NCI-H1092 (cell line): ENCODE data around the gene GMEB2.
A peak's percentile ranks its signal among the peaks of the same experiment; 100 is the strongest.
"Not testable (repeated sequence)": the region's sequence is repeated elsewhere in the genome, so short reads cannot be mapped to it uniquely, and the experiment has no call there.

Experiments used
- DNase-seq: peaks from one replicate; lab custom pipeline; 2025; lab: John Stamatoyannopoulos, UW

Gene GMEB2

GRCh38 chr20:63636752-63637628 lies 10.1 kb upstream of the GMEB2 start:
- DNase-seq = no peak

DNA sequence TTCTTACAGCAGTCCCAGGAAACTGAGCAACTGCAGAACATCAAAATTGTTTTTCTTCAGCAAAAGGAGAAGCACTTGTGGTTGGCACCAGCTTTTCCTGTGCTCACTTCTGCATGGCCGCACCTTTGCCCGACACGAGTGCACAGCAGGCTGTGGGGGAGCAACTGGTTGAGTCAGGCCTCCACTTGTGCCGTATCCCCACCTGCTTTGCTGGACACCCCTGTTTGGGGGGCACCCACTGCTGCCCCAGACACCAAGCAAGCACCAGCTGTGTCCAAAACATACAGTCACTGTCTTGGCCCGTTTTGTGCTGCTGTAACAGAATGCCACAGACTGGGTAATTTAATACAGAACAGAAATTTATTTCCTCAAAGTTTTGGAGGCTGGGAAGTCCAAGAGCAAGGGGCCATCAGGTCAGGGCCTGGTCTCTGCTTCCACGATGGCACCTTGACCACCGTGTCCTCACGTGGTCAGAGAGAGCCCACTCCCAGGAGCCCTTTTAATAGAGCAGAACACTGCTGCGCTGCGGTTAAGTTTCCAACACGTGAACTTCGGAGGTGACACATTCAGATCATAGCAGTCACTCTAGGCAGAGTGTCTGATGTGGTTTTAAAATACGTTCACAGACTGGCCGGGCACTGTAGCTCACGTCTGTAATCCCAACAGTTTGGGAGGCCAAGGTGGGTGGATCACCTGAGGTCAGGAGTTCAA lies 8.7 kb upstream of the GMEB2 start:
- no peak for DNase-seq

- DNase-seq = no peak
Observed at GRCh38 chr20:63633732-63634131, 6.8 kb upstream of the GMEB2 start.

DNA sequence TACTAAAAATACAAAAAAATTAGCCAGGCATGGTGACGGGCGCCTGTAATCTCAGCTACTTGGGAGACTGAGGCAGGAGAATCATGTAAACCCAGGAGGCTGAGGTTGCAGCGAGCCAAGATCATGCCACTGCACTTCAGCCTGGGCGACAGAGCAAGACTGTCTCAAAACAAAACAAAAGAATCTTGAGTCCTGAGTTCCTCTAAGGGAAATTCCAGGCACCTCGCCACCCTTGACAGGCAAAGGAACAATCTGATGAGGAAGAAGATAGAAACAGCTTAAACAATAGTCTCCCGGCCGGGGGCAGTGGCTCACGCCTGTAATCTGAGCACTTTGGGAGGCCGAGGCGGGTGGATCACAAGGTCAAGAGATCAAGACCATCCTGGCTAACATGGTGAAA lies 4.5 kb upstream of the GMEB2 start:
- DNase-seq = not testable (repeated sequence)

DNA sequence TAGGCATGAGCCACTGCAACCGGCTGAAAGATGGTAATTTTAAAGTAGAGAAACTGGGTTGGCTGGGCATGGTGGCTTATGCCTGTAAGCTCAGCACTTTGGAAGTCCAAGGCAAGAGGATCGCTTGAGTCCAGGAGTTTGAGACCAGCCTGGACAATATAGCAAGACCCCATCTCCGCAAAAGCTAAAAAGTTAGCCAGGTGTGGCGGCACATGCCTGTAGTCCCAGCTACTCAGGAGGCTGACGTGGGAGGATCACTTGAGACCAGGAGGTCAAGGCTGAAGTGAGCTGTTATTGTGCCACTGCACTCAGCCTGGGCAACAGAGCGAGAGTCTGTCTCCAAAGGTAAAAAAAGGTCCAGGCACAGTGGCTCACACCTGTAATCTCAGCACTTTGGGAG lies 4.1 kb upstream of the GMEB2 start:
- not testable (repeated sequence) for DNase-seq

DNA sequence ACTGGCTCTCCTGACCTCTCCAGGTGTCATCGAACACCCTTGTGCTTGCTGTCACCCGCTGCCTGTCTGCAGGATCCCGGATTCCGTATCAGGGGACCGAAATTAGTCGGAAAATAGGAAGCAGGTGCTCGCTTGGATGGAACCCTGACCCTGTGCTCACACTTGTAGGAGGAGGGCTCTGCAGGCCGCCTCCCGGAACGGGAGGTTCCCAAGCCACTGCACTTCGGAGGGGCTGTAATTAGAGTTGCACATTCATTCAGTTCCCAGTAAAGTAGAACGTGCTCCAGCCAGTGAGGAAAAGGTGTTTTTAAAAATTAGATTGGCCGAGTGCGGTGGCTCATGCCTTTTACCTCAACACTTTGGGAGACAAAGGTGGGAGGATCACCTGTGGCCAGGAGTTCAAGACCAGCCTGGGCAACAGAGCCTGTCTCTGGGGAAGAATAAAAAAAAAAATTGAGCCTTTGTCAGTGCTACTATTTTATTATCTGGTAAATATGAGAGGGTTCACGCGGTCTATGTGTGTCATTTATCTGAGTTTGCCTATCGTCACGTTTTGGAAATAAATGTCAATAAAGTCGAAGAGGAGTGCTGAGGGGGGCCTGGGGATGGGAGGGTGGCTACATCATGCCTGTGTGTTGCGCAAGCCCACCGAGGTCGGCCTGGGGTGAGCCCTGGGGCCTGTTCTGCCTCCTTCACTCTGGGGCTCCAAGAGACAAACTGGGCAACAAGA lies 1.5 kb upstream of the GMEB2 start:
- peak; percentile 56 for DNase-seq

- no peak for DNase-seq
Observed at GRCh38 chr20:63627751-63628245, 897 bp upstream of the GMEB2 start.

DNA sequence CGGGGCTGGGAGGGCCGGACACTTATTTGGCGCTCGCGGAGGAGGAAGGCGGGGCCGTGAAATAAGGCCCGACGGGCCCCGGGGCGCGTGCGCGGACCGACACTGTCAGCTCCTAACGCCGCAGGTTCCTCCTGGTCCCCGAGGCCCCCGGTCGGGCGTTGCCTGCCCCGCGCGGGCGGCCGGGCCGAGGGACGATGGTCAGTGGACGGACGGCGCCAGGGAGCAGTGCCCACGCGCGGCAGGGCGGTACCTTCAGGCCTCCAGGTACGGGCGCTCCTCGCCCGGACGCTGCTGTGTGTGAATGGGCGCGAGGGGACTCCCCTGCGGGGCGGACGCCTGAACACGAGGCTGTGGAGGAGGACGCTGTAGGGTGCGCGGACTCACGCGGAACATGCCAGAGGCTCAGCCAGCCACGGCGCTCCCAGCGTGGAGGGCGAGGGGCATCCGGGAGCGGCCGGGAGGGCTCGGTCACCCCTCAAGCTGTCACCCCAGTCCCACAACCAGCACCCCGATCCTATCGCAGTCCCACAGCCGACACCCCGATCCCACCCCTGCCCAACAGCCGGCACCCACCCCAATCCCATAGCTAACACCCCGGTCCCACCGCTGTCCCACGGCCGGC lies 339 bp upstream of the GMEB2 start:
- peak; percentile 85 for DNase-seq

- DNase-seq = no peak
Observed at GRCh38 chr20:63625771-63626423, 1.0 kb downstream of the GMEB2 start.

- no peak for DNase-seq
Observed at GRCh38 chr20:63624486-63624885, 2.4 kb downstream of the GMEB2 start.

DNA sequence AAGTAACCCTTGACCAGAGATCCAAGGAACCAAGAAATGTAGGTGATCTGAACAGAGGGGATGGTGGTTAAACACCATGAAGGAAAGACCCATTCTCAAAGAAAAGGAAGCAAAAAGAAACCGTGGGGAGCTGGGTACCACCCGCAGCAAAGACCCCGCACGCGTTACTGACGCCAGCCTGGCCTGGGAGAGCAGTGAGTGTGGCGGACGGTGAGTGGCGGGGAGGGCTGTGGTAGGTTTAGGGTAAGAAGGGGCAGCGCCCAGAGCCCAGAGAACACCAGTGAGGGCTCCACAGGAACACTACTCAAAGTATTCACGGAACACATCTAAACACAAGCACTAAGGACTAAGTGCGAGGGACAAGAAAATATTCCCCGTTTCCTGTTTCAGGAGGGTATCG lies 4.2 kb downstream of the GMEB2 start:
- DNase-seq = no peak

GRCh38 chr20:63622096-63622495 lies 4.8 kb downstream of the GMEB2 start:
- DNase-seq = no peak

- no peak for DNase-seq
Observed at GRCh38 chr20:63620991-63621390, 5.9 kb downstream of the GMEB2 start.

DNA sequence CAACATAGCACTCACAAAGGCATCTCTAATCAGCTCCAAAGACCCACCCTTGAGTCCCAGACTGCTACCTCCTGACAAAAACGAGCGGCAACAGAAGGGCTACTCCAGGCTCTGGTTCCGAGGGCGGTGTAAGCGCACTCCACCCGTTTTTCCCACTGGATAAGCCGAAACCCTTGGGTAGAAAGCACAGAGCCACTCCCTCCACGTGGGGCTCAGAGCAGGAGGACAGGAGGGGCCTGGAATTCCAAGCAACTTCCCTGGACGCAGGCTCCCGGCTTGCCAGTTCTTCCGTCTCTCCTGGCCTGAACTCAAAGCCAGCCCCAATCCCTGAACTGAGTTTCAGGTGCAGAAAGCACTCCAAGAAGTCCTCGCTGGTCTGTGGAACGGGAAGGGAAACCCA lies 7.4 kb downstream of the GMEB2 start:
- no peak for DNase-seq

GRCh38 chr20:63619086-63619485 lies 7.8 kb downstream of the GMEB2 start:
- no peak for DNase-seq

DNA sequence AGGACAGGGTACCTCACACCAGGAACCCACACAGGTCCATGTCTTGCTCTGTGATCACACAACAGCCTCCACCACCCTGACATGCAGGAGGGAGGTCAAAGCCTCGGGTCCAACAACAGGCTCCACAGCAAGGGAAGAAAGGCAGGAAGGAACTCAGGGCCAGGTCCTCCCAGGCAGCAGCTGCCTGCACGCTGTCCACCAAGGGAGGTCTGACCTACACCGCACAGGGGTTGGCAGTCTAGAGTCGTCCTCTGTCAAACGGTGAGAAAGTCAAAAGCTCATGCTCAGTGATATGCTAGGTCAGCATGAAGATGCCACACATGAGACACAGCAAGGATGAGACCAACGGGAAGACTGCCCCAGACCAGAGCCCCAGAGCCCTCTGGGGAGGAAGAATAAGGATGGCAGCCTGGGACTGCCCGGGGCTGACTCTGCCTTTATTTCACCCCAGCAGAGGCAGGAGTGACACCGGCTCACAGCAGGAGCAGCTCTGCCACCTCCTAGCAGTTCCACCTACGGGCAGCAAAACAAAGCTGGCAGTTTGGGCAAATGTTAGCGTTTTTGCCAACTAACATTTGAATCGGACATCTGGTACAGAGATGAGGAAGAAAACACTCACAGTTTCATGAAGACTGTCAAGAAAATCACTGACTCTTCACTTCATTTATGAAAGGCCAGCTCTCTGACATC lies 8.5 kb downstream of the GMEB2 start:
- no peak for DNase-seq

DNA sequence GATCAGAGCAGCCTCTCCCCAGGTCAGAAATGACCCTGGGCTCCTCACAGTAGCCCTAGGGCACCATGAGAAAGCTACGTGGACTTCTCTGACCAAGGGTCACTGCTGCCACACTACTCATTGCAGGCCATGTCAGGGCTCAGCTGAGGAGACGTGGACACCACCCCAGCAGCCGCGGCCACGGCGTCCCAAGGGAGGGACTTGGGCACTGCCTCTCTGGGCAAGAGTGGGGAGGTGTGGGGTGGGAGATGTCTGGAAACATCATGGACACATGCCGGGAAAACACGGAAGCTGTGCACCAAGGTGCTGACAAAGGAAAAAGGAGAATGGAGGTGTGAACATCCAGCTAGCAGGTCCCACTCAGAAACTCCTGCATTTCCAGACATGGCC lies 9.0 kb downstream of the GMEB2 start:
- DNase-seq = no peak

GRCh38 chr20:63617092-63617875 lies 9.6 kb downstream of the GMEB2 start:
- no peak for DNase-seq

DNA sequence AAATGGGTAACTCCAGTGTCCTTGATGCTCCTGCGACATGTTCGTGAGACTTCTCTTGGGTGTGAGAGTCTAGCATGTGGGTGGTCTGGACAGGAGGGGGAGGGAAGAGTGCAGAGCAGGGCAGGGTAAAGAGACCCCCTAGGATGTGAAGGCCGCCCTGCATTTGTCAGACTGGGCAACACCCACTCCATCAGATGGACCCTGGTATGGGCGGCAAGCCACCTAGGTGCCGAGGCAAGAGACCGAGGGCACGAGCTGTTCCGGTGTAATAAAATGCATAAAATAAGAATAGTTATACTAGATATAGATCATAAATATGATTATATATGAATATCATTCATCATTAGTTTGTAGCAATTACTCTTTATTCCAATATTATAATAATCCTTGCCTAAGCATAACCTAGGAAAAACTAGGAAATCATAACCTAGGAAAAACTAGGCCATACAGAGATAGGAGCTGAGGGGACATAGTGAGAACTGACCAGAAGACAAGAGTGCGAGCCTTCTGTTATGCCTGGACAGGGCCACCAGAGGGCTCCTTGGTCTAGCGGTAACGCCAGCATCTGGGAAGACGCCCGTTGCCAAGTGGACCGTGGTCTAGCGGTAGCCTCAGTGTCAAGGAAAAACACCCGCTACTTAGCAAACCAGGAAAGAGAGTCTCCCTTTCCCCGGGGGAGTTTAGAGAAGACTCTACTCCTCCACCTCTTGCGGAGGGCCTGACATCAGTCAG lies 12.9 kb downstream of the GMEB2 start:
- DNase-seq = not testable (repeated sequence)
